Measurements from ENCODE around the gene MXD1.

DNA sequence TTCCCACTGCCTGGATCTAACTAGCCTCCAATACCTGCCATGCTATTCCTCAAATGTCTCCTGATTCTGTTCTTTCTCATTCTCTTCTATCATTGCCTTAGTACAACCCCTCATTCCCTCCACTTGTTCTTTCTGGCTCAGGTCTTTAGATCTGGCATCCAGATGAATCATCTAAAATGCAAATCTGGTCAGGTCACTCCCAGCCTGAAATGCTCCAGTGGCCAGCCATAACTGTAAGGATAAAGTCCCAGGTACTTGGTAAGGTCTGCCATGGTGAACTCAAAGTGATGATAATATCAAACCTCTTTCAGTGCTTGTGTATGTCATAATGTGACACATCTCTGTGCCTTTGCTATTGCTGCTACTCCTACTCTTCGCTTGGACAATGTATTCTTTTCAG lies 24.0 kb upstream of the MXD1 start:
- no peak for TF ChIP-seq POLR2A (IDR thresholded peaks at IDR 0.05)
- TF ChIP-seq CTCF (IDR thresholded peaks at IDR 0.05): no peak
- TF ChIP-seq POLR2AphosphoS5 (IDR thresholded peaks at IDR 0.05): no peak

Data from sigmoid colon (tissue), 4 donors.